C4-2B (cell line): Measurements from ENCODE around the gene DLG2.

Source experiments
- H3K27ac ChIP-seq: fragments of 450-650 bp; 2 replicates; pipeline ENCODE4 v1.5.1; 2017
- ZFX ChIP-seq: fragments of 450-650 bp; IDR thresholded peaks from 2 replicates; pipeline ENCODE4 v1.6.1; 2017
- TF ChIP-seq, protein P1 (sequence below): fragments of 450-650 bp; conservative IDR thresholded peaks from 2 replicates; pipeline ENCODE4 v1.5.1; 2017; ENCODE audit warnings: mild to moderate bottlenecking

DLG2 gene

DNA sequence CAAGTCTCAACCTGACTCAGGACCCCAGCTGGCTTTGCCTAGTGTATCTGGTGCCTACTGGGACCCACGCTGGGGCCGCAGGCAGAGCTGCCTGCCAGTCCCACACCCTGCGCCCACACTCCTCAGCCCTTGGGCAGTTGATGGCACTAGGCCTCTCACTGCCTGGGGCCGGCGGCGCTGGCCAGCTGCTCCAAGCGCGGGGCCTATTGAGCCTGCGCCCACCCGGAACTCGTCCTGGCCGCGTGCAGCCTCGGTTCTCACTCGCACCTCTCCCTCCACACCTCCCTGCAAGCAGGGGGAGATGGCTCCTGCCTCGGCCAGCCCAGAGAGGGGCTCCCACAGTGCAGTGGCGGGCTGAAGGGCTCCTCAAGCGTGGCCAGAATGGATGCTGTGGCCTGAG lies 1432.4 kb downstream of the DLG2 start:
- no peak overlapping the region for H3K27ac ChIP-seq
- no peak for TF ChIP-seq ZFX
- TF ChIP-seq, protein P1, sequence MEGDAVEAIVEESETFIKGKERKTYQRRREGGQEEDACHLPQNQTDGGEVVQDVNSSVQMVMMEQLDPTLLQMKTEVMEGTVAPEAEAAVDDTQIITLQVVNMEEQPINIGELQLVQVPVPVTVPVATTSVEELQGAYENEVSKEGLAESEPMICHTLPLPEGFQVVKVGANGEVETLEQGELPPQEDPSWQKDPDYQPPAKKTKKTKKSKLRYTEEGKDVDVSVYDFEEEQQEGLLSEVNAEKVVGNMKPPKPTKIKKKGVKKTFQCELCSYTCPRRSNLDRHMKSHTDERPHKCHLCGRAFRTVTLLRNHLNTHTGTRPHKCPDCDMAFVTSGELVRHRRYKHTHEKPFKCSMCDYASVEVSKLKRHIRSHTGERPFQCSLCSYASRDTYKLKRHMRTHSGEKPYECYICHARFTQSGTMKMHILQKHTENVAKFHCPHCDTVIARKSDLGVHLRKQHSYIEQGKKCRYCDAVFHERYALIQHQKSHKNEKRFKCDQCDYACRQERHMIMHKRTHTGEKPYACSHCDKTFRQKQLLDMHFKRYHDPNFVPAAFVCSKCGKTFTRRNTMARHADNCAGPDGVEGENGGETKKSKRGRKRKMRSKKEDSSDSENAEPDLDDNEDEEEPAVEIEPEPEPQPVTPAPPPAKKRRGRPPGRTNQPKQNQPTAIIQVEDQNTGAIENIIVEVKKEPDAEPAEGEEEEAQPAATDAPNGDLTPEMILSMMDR, result no peak

DNA sequence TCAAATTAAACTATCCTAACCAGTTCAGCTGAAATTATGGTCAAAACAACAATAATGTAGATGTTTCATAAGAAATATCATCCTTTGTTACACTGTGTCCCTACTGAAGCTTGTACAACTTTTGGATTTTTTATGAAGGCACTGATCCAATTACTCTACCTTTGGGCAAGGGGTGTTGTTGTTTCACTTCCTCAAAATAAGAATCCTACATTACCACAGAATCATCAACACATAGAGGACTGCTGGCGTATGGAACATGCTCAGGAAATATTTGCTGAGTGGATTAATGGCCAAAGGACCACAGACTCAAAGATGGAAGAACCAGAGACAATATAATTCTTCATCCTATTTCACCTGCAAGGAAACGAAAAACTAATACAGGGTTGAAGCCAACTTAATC lies 1433.4 kb downstream of the DLG2 start:
- TF ChIP-seq, protein P1, result no peak
- TF ChIP-seq ZFX, result no peak
- no peak overlapping the region for H3K27ac ChIP-seq

DNA sequence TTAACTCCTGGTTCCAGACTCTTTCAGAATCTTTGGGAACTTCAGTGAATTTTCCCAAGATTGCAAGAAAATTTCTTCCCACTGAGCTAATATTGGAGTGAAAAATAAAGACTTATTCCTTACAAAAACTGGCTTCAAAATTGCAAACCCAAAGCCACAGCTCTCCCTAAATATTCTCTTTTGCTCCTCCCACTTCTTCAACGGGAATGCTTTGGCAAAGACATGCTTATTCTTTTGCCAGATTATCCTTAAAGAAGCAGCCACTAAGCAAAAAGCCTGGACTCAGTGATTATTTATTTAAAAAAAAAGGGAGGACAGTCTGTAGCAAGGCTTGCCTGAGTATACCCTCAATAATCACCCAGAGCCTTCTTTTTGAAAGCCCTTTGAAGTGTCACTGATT lies 1438.6 kb downstream of the DLG2 start:
- TF ChIP-seq ZFX, result no peak
- TF ChIP-seq, protein P1, result no peak

DNA sequence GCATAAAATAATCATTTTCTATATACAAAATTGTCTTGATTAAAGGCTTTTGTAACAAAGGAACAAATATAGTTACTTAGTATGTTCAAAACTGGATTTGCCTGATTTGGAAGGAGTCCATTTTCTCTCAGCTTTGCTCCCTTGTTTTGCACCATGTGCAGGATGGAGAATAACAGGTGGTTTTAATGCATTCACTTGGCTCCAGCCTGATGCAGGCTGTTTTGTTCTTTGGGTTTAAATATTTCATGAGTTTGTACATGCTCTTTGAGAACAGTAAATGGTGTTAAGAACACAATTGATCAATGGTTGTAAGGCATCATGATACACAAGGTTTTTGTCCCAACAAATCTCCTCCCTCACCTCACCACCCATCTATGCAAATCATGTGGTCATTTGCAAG lies 1454.1 kb downstream of the DLG2 start:
- no peak overlapping the region for H3K27ac ChIP-seq
- TF ChIP-seq, protein P1, result no peak
- TF ChIP-seq ZFX, result no peak

More for the DNA sequence above, 1438.6 kb downstream of the DLG2 start:
- no peak overlapping the region for H3K27ac ChIP-seq

DNA sequence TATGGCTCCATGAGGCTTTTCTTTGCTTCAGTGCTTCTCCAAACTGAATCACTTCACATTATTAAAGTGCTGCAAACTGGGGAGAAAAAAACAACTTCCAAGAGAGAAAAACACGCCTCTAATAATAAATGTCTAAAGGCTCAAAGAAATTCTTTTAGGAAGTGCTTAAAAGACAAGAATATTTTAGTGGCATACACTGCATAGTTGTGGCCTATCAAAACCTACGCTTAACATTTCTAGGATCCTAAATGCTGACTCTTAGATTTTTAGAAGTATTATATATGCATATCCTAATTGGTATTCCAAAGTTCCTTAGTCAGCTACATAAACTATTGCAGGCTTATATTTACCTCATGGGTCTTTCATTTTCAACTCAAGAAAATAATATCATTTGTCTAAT lies 1462.0 kb downstream of the DLG2 start:
- TF ChIP-seq ZFX, result no peak
- TF ChIP-seq, protein P1, result no peak
- no peak overlapping the region for H3K27ac ChIP-seq

DNA sequence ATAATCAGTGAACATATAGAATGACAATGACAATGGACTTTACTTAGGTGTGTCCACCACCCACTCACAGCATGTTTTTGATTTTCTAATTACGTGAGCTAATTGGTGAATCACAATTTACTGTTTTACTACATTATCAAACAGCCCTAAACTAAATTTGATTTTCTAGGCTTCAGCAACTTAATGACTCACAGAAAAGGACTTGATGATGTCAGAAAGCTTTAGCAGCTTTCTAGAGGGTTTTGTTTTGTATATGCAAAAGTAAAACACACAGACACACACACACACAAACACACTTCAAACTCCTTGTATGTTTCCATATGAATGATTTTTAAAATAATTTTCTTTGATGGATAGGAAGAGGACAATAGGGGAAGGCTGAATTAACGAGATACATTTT lies 1462.4 kb downstream of the DLG2 start:
- no peak overlapping the region for H3K27ac ChIP-seq
- TF ChIP-seq, protein P1, result no peak
- TF ChIP-seq ZFX, result no peak

DNA sequence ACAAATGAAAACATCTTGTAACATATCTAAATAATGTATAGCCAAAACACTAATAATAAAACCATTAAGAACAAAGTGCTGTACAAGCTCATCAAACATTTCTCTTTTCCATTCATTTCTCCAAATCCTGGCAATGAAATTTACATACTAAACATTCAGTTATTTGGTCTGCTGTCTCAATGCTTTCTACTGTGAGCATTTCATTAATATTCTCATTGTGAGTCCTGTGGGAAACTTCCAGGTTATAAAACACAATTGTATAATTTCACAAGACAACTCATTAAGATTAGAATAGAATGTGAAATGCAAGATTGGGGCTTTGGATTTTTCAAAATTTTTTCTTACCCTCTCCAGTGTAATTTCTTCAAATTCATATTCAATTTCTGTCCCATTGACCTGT lies 1464.0 kb downstream of the DLG2 start:
- TF ChIP-seq, protein P1, result no peak
- TF ChIP-seq ZFX, result no peak
- no peak overlapping the region for H3K27ac ChIP-seq
